GM19372 (cell line): Measurements from ENCODE around the gene PLA1A.
A peak's percentile ranks its signal among the peaks of the same experiment; 100 is the strongest.
"Not testable (repeated sequence)": the region's sequence is repeated elsewhere in the genome, so short reads cannot be mapped to it uniquely, and the experiment has no call there.

ENCODE experiments used
- ATAC-seq: cut with Tn5 transposase; IDR thresholded peaks from one replicate; pipeline ENCODE4 v1.9.1; 2021; ENCODE audit warnings: mild to moderate bottlenecking, low read depth, moderate library complexity; ENCODE audit not compliant: unreplicated experiment

Gene PLA1A

GRCh38 chr3:119597548-119598288, at the start of gene PLA1A:
Gene PLA1A (plus strand): TSS chr3:119597885. CDS start chr3:119597914, 29 bp downstream.
- ATAC-seq = no peak

DNA sequence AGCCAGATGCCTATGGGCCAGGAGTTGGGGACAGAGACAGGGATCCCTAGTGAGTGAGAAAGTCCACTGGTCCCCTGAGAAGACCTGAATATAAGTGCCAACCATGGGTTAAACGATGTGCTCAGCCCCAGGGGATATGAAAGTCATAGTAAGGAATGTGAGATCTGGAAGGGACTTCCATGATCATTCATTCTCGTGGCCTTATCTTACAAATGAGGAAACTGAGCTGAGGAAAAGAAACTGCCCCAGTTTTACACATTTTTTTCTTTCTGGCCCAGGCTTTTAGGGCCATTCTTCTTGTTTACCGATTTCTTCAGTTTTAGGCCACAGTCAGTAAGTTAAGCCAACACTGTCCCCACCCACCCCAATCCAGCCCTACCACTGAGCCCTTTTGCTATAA, 49.3 kb upstream of the PLA1A start:
- ATAC-seq = no peak

DNA sequence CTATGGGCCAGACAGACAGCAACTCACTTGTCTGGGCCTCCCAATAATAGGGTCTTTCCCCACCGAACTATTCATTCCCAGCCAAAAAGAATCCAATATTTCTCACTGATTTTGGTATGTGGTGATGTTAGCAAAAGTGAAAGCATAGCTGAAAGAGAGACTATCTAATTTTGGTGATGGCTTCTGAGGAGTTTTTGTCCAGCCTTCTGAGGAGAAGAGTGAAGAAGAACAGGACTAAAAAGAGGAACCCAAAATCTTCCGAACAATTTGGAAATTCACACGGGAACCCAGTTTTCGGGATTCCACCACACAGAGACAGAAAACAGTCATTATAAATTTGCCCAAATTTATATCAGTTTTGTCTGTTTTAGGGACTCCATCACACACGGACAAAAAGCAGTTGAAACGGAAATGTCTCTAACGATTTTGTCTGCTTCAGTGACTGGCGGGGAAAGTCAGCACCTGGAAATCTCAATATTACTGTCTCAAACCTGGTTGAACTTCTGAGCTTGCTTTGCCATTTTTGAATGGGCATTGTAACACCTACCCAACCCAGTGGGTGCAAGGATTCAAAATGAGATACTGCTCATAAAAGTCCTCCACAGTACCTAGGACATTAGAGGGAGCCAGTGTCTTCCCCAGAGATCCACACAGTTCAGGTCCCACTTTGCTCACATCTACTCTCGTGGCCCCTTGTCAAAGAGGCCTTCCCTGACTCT, 47.3 kb upstream of the PLA1A start:
- no peak for ATAC-seq

DNA sequence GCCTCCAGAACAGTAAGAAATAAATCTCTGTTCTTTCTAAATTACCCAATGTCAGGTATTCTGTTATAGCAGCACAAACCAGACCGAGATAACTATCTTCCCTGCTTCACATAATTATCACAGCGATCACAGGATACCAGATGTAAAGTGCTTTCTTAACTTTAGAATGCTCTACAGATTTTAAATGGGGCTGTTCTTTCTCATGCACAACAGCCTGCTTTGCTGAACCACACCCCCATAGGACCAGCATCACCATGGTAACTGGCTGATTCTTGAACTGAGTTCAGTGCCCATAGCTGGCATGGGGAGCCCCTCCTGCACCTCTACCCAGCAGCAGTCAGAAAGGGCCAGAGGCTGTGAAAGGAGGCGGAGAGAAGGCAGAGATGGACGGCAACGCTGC, 46.1 kb upstream of the PLA1A start:
- no peak for ATAC-seq

DNA sequence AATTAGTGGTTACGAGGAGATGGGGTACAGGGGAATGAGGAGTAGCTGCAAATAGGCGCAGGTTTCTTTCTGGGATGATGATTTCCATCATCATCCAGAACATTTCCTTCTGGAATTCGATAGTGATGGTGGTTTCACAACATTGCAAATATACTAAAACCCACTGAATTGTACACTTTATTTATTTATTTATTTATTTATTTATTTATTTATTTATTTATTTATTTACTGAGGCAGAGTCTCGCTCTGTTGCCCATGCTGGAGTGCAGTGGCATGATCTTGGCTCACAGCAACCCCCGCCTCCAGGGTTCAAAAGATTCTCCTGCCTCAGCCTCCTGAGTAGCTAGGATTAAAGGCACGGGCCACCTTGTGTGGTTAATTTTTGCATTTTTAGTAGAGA, 44.8 kb upstream of the PLA1A start:
- ATAC-seq = not testable (repeated sequence)

DNA sequence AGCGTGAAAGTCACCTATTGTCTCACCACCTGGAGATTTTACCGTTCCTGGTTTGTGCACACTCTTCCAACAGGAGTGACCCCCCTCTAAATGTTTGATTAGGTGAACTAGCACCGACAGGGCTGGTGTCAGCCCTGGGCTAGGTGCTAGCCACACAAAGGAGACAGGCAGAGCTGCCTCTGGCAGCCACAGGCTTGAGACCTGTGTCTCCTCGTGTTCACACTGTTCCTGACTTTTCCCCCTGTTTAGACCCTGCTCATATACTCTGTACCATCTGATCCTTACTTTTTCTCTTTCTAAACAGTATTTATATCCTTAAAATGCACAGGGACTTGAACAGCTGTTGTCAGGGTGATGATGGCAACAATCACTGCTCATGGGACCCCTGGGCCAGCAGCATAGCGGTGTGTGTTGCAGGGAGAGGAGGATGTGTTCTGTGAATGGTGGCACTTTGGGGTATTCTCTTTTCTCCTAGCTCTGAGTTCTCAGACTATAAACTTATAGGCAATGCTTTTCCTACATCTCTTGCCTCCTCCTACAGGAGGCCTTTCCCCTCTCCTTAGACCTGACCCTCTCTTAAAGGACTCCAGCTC, 43.8 kb upstream of the PLA1A start:
- ATAC-seq = no peak

DNA sequence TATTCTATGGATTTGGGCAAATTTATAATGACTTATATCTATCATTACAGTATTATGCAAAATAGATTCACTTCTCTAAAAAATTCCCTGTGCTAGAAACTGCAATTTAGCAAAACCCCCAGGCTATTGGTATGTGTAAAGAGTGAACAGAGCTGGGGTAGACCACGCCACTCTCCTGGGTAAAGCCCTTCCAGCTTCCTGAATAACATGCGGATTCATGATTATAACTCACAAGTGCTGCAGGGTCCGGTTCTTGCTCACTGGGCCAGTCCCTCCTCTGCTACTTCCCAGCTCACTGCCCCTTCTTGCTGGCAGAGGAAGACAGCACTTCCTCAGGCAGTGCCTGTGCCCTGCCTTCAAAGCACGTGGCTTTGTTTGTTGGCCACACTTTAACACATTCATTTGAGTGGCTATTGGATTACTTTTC, 42.4 kb upstream of the PLA1A start:
- no peak for ATAC-seq

GRCh38 chr3:119555929-119556328, 41.8 kb upstream of the PLA1A start:
- no peak for ATAC-seq

DNA sequence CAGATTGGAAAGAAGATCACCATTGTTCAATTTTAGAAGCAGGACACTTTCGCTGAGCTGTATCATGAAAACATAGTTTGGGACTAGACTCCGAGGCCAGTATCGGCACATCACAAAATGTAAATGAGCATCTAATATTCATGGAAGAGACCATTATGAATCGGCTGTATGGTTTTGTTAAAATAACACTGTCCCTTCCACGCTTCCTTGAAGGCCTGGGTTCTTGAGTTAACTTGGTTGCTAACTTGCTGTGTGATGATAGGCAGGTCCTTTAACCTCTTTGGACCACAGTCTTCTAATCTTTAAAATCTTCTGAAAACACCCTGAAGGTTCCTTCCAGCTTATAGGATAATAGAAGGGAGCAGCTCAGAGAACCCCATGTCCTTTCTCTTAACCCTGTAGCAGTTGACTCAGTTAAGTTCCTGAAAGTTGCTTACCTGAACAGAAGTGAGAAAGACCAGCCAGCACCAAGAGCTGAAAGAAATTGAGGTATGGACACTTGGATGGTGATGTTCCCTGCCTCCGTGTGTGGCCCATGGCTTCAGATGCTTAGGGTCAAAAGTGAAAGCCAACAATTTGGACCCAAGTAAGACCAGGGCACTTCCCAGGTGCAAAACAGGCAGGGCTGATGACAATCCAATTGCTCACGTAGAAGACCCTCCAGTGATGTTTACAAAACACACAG, 40.4 kb upstream of the PLA1A start:
- no peak for ATAC-seq

- no peak for ATAC-seq
Observed at GRCh38 chr3:119557877-119558269, 39.8 kb upstream of the PLA1A start.

- ATAC-seq = no peak
Observed at GRCh38 chr3:119558626-119559317, 38.9 kb upstream of the PLA1A start.

GRCh38 chr3:119559441-119559963, 38.2 kb upstream of the PLA1A start, which contains the start of gene CD80:
Gene CD80 (minus strand): TSS chr3:119559614. CDS start chr3:119557728, 1,886 bp downstream.
- peak; percentile 47 for ATAC-seq

- ATAC-seq = no peak
Observed at GRCh38 chr3:119560160-119560559, 37.5 kb upstream of the PLA1A start.

- ATAC-seq = peak; percentile 67
Observed at GRCh38 chr3:119562307-119562961, 35.3 kb upstream of the PLA1A start.

GRCh38 chr3:119563334-119563733, 34.4 kb upstream of the PLA1A start:
- not testable (repeated sequence) for ATAC-seq

- ATAC-seq = no peak
Observed at GRCh38 chr3:119569156-119569555, 28.5 kb upstream of the PLA1A start.

DNA sequence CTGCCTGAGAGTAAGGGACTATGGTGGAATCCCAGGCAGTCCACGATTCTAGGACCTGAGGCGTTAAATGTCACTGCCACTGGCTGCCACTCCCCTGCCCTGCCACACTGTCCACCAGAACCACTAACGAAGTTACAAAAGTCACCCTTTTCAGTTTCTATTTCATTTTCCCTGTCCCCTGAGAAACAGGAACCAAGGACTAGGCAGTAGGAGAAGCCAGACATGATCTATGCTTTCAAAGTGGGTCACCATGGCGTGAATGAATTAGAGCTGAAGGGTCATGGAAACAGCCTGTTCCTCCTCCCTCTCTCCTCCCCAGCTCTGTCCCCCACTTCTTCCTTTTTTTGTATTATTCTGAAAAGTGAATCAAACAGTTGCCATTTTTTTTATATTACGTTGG, 27.5 kb upstream of the PLA1A start:
- no peak for ATAC-seq

DNA sequence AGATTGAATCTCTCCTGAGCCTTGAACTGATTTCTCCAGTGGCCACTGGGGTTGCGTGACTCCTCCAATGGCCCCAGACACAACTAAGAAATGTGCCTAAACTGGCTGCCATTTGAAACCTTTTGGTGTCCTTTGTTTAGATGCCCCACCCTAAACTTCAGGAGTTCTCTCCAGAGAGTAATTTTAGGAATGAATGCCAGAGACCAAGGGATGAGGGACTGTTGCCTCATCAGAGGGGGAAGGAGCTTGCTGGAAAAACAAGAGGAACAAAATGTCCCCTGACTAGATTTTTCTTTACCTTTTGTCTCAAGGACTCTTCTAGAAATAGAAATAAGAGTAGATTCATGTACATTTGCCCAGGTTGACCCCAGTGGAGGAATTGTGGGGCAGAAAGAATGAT, 26.5 kb upstream of the PLA1A start:
- no peak for ATAC-seq

- ATAC-seq = no peak
Observed at GRCh38 chr3:119571688-119572087, 26.0 kb upstream of the PLA1A start.

DNA sequence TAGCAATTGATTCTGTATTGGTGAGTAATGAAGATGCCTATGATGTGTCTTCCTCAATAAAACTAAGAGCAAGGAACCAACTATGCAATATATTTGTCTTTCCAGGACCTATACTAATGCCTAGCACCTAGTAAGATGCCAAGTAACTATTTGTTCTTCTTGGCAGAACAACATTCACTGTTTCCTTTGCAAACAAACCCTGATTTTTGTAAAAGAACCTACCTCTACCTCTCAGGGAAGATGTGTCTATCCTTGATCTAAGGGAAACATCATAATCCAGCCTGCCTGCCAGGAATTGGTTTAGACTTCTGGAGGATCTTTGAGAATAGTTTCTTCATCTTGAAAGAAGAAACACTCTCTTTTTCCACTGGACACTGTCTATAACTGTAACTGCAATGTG, 22.2 kb upstream of the PLA1A start:
- no peak for ATAC-seq
